Activated gamma-delta T cell treated with Interleukin-2 at 50 U/mL for 16 hours (primary cell): ENCODE results near the gene CALM1.
"Not testable (repeated sequence)": the region's sequence is repeated elsewhere in the genome, so short reads cannot be mapped to it uniquely, and the experiment has no call there.

Experiments used
- DNase-seq: peaks from one replicate; pipeline ENCODE4 v3.0.0-alpha.2; 2020

The CALM1 gene

GRCh38 chr14:90383731-90384542 lies 12.9 kb upstream of the CALM1 start:
- peak; percentile 67 for DNase-seq

- no peak for DNase-seq
Observed at GRCh38 chr14:90384543-90384911, 12.3 kb upstream of the CALM1 start.

GRCh38 chr14:90386321-90386720 lies 10.5 kb upstream of the CALM1 start:
- DNase-seq = no peak

- DNase-seq = no peak
Observed at GRCh38 chr14:90387206-90387760, 9.5 kb upstream of the CALM1 start.

GRCh38 chr14:90388437-90388836 lies 8.4 kb upstream of the CALM1 start:
- DNase-seq = no peak

- DNase-seq = no peak
Observed at GRCh38 chr14:90388982-90389381, 7.8 kb upstream of the CALM1 start.

- DNase-seq = no peak
Observed at GRCh38 chr14:90393966-90394365, 2.9 kb upstream of the CALM1 start.

- DNase-seq = not testable (repeated sequence)
Observed at GRCh38 chr14:90394782-90395181, 2.0 kb upstream of the CALM1 start.

- DNase-seq = peak; percentile 67
Observed at GRCh38 chr14:90397425-90398314, 841 bp downstream of the CALM1 start.

- DNase-seq = peak; percentile 46
Observed at GRCh38 chr14:90398315-90398839, 1.5 kb downstream of the CALM1 start.

- no peak for DNase-seq
Observed at GRCh38 chr14:90398841-90399540, 2.2 kb downstream of the CALM1 start.

GRCh38 chr14:90399541-90400444 lies 3.0 kb downstream of the CALM1 start:
- DNase-seq = peak; percentile 82

GRCh38 chr14:90400904-90401561 lies 4.2 kb downstream of the CALM1 start:
- no peak for DNase-seq

- no peak for DNase-seq
Observed at GRCh38 chr14:90402016-90402415, 5.2 kb downstream of the CALM1 start.

- no peak for DNase-seq
Observed at GRCh38 chr14:90403065-90403464, 6.2 kb downstream of the CALM1 start.

GRCh38 chr14:90405101-90405500 lies 8.3 kb downstream of the CALM1 start:
- no peak for DNase-seq

- no peak for DNase-seq
Observed at GRCh38 chr14:90405755-90406154, 8.9 kb downstream of the CALM1 start.

- DNase-seq = no peak
Observed at GRCh38 chr14:90406384-90406798, 9.6 kb downstream of the CALM1 start.

GRCh38 chr14:90407230-90407629 lies 10.4 kb downstream of the CALM1 start:
- DNase-seq = no peak

GRCh38 chr14:90408713-90409112 lies 11.9 kb downstream of the CALM1 start:
- no peak for DNase-seq

- DNase-seq = no peak
Observed at GRCh38 chr14:90409209-90409730, 12.4 kb downstream of the CALM1 start.
